ENCODE data around the gene CRY2.

The CRY2 gene

DNA sequence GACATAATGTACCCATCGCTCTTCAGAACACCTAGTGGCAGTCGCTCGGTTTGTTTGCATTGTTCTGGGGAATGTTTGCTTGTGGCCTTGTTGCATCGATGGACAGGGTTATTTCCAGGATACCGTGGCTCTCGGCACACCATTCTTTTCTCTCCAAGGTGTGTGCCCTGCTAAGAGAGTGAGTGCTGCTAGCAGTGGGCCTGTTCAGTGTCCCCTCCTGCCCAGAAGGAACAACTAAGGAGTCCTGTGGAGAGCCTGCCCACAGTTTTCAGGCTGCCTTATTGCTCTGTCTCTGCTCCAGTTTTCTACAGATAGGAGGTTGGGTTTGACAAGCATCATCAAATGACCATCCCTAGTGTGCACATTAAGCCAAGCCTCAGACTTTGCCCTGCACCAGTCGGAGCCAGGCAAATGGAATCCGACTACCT is 1.4 kb downstream of the CRY2 start:
- no peak for DNase-seq

DNA sequence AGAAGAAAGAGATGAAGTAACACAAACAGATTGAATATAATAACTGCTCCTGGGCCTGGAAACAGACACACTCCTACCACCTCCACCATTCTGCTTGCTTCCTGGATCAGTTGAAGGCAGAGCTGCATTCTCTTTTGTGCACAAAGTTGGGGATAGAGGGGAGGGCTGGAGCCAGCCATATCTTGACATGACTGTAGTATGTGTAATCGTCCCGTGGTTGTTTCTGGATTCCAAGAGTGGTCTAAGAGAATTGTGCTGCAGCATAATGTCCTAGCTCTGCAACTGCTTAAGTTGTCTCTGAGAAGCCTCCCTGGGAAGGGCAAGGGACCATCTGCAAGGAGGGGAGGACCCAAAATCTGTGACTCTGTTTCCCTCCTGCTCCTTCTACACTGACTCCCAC is 3.2 kb downstream of the CRY2 start:
- DNase-seq = no peak

DNA sequence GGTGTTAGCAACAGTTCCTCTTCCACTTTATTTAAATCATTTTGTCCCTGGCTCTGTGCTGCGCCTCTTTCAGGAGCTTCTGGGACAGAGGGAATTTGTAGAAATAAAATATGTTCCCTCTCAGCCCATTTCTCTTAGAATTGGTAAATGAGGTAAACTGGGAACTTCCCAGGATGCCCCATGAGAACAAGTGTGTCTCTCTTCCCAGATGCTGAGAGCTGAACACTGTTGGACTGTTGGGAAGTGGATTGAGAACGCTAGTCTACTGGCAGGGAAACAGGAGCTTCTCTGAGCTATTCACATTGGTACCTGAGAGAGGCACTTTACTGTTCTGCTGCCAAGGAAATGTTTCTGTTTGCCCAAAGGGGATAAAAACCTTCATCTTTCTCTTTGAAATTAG is 4.0 kb downstream of the CRY2 start:
- DNase-seq = no peak

DNA sequence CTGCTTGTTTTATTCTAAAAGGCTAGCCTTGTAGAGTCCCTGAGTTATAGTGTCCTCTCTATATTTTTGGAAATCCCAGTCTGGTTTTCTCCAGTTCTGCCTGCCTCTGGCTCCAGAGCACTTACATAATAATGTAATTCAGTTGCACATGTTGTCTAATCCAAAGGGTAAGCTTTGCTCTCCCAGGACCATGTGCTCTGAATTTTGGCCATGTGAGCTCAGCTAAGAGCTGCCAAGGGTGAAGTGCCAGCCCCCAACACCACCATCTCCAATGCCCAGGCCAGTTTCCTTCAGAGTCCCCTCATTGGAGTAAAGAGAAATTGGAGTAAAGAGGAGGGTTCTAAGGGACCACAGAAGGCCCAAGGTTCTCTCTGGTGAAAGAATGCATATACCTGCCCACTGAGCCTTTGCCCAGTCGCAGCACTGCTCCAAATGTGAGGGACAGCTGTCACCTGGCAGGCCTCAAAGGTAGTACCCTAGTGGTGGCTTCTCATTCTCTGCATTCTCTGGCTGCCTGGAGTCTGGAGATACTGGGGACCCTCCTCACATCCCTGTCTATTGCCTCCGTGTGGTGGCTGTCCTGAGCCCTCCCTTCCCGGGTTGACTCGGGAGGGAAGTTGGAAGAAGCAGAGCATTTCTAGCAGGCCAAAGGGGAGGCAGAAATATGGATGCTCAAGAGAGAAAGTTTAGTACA is 4.9 kb downstream of the CRY2 start:
- DNase-seq = no peak

DNA sequence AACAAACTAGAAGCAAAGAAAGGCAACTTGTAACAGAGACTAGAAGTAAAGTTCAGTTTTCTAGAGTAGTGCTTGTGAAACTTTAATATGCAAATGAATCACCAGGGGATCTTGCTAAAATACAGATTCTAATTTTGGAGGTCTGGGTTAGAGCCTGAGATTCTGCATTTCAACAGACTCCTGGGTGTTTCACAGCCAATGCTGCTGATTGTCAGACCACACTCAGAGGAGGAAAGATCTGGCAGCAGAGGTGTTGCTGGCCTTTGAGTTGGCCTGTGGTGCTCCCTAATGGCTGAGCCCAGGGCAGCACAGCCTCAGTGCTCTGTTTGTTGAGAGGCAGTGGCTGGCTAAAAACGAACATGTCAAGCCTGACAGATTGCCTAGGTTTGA is 5.4 kb downstream of the CRY2 start:
- no peak for DNase-seq

DNA sequence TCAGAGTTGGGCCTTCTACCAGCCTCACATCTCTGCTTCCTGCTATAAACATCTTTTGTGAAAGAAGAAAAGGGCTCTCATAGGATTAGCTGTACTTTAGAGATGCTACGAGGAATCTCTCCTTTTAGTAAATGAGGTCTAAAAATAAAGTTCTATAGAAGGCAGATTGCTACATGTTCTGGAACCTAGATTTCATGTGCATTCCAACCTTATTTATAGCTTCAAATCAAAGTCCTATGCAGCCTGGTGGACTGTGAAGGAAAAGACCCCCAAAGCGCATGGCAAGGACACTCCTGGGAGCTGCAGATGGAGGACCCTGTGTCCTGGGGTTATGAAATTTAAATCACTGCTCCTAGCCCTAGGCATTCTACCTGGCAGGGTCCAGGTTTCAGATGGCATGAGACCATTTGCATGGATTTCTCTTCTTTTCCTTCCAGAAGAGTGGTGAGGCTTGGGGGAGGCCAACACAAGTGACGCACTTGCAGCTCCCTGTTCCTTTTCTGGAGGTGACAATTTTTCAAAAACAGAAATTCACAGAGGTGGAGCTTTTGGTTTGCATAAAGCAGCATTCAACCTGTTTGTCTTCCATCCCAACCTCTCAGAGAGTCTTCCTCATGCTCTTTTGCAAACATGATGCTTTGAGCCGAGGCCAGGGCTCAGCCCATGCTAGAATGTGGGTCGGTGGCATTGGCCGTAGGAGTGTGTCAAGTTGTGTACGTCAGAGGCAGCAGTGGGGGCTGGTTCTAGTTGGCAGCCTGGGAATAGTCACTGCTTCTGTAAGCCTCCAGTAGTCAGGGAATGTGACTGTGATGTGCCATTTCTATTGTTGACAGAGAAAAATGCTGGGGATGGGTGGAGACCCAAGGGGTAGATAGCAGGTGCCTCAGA is 6.3 kb downstream of the CRY2 start:
- DNase-seq = no peak

DNA sequence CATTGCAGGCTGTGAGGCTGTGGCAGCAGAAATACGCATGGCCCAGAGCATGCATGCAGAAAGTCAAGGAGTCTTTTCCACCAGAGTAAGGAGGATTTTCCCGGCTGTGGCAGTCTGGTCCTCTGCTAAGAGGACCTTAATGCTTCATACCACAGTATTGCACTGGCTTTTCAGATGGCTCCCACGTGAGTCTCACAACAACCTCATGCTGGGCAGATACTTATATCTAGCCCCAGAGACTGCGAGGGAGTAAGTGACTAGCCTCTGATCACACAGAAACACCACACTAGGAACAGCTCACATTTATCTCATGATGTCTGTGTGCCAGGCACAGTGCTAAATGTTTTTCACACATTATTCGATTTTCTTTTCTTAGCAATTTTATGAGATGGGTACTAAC is 8.0 kb downstream of the CRY2 start:
- no peak for DNase-seq

DNA sequence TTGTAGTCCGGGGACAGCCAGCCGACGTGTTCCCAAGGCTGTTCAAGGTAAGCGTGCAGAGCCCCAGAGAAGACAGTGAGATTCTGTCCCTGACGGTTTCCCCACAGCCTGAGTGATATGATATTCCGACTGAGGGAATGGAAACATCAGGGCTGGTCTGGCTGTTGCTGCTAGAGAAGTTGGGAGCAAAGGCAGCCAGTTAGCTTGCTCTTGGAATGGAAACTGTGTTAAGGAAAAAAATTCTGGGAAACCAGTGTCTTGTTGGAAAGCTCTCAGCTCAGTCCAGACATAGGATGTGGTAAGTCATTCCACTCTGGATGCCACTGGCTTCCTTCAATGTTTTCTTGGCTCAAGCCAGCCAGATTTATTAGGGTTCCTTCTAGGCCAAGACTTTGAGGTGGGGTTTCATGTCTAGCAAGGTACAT is 8.8 kb downstream of the CRY2 start:
- no peak for DNase-seq

DNA sequence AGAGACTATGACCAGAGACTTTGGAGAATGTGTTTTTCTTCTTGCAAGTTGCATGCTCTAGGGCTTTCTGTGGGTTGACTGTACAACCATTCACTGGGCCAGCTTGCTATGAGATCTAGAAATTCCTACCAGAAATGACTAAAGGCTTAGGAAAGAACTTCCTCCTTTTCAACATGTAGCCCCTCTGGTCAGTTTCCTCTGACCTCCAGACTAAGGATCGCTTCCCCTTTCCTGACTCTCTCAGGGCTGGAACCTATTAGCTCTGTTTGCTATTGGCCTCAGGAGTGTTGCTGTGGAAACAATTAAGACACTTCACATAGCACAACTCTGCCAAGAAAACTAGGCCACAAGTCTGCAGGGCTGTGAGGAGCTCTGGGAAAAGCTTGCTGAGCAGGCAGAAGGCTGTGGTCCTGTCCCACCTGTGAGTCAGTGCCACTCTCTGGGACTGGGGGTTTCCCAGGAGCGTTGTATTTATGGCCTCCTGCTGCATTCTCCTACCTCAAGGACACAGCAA is 10.7 kb downstream of the CRY2 start:
- peak; percentile 45 to 48 for DNase-seq

DNA sequence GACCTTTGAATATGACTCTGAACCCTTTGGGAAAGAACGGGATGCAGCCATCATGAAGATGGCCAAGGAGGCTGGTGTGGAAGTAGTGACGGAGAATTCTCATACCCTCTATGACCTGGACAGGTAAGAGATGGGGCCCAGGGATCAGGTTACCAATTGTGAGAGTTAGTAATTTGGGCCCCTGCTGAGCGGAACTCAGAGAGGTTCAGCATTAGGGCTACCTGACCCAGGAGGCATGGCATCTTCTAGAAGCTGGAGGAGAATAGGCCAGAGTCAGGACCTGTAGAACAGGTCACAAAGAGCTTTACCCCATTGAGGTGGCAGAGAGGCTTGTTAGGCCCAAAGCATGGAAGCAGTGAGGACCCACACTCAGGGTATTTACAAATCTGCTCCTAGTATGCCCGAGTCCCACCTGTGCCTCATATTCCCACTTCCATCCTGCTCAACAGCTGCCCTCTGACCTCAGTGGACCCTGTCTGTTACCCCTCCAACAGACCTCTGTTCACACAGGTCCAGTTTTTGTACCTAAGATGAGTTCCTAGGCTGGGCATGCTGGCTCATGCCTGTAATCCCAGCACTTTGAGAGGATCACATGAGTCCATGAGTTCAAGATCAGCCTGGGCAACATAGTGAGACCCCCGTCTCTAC is 11.6 kb downstream of the CRY2 start:
- no peak for DNase-seq

DNA sequence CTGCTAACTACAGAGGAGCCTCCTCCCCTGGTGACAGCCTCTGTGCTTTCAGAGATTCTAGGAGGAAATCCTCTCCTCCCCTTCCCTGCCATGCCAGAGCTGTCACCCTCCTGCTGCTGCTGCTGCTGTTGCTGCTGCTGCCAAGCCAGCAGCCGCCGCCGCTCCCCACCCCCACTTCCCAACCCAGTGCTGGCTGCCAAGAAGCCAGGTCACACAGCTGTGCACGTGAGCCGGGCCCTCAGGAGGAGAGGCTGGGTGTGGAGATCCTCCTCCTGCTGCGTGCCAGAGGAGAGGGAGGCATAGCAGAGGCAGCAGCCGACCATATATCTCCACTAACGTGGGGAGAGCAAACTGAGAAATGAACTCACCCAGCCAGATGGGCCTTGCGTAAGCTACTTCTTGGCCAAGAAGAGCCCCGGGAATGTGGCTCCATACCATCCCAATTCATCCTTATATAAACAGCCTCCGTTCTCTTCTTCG is 12.4 kb downstream of the CRY2 start:
- peak; percentile 84 to 93 for DNase-seq

DNA sequence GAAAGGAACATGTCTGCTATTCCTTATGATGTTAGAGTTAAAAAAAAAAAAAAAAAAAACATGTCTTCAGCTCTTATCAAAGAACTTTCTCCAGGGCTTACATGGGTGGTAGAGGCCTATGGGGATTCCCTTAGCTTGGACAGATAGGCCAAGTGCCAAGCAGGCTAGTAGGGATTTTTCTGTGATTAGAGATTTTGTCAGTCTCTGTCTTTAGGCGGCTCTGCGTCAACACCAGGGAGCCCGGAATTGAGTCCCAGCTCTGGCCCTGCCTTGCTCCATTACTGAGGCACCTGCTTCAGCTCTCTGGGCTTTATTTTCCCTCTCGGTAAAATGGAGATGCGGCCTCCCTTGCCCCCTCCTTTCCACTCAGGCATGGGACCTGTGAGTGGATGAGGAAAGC is 13.1 kb downstream of the CRY2 start:
- DNase-seq = no peak

DNA sequence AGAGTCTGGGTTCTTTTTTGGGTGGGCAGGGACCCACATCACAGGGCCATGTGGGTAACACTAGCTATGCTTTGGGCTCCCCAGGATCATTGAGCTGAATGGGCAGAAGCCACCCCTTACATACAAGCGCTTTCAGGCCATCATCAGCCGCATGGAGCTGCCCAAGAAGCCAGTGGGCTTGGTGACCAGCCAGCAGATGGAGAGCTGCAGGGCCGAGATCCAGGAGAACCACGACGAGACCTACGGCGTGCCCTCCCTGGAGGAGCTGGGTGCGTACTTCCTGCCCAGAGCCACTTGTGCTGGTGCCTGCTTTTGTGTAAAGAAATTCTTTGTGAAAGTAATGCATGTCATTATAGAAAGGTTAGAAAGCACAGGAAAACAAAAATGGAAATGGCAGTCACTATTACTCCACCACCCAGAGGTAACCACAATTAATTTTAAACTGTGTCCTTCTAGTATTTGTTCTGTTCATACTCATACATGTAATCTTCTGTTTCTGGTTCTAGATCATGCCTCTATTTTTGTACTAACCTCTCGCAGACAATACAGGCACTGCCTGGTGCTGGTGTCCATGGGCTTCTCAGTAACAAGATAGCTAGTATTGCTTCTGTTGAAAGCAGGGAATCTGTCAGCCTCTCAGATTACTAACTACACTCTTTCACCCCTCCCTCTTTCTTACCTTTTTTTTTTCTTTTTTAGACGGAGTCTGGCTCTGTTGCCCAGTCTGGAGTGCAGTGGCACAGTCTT is 13.7 kb downstream of the CRY2 start:
- no peak for DNase-seq

DNA sequence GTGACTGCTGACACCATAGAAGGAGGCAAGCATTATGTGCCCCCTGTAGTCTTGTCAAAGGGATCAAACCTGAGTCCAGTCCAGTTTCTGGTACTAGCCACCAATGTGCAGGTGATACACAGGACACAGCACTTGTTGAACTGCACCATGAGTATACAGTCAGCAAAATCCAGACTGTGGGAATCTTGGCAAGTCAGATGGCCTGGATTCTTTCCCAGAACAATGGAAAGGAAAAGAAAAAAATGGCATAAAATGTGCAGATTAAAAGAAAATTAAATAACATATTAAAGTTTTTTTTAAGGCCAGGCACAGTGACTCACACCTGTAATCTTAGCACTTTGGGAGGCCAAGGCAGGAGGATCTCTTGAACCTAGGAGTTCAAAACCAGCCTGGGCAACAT is 16.8 kb downstream of the CRY2 start:
- DNase-seq = no peak

DNA sequence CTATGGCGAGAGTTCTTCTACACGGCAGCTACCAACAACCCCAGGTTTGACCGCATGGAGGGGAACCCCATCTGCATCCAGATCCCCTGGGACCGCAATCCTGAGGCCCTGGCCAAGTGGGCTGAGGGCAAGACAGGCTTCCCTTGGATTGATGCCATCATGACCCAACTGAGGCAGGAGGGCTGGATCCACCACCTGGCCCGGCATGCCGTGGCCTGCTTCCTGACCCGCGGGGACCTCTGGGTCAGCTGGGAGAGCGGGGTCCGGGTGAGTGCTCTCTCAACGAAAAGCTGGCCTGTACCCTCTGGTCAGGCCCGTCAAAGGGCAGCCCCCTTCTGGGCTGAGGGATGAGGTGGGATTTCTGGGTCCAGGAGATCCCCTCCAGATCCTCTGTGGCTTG is 22.3 kb downstream of the CRY2 start:
- no peak for DNase-seq

DNA sequence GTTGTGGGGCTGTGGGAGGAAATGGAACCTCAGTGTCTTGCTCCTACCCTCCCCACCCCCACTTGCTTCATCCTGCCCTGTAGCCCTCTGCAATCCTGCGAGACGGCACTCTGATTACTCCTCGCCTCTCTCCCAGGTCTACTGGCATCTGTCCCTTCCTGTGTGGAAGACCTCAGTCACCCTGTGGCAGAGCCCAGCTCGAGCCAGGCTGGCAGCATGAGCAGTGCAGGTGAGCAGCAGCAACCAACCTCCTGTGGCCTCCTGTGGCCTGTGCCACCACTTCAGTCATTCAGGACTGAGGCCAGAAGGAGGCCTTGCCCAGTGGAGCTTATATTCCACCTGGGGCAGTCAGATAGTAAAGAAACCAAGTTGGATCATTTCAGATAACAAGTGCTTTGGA is 23.4 kb downstream of the CRY2 start:
- no peak for DNase-seq

DNA sequence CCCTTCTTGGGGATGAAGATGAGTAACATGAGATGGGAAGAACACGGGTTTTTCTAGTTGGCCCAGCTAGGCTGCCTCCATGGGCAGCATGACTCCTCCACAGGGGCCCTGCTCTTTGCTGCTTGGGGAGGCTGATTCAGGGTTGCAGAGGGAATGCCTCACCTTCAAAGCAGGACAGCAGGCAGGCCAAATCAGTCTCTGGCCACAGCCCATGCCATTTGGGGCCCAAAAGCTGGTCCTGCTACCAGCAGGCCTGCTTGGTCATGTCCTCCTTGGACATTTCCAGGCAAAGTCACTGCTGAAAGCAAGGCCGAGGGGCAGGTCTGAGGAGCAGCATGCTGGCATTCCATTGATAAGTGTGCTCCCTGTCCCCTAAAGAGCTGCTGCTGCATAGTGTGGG is 24.4 kb downstream of the CRY2 start:
- no peak for DNase-seq

DNA sequence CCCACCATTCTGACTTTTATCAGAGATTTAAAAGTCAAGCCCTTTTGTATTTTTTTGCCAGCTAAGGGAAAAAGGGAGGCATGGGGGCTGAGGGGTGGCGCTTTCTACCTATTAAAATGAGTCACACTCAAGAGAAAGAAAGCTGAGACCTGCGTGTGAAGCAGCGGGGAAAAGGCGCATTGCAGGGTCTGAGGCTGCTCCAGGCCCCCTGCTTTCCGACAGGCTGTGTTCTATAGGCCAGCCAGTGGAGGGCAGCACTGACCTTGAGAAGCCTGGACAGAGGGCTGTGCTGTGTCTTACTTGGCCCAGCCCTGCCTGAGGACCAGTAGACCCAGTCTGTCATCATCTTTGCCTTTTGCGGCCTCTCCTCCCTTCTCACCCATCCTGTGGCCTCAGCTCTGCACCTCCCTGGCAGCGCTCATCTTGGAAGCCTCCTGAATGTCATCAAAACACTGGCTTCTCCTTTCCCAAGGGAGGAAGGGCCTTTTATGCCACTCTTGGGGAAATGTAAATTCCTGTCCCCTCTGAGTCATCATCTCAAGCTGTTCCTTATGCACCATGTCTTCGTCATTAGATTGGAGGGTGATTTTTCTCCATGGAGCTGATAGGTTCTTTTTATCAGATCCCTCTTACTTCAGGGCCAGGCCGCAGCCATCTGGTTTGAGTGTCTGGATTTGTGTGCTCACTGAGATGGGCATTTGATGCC is 25.5 kb downstream of the CRY2 start:
- DNase-seq = peak in 1 of 2 experiments; percentile 67

DNA sequence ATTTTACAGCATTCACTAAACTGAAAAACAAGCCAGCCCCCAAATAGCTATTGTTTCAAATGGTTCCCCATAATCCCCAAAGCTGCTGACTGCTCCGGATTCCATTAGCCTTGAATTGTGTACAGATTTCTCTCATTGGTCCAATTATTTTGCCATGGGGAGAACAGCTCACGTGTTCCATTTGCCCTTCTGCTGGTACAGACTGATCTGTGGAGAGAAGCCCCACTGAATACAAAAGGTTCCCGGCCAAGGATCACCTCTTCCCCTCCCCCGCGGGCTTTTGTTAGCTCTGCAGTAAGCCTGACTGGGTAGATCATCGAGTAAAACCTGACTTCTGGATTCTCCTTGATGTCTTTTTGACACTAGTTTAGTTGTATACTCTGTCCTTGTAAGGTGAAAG is 29.1 kb downstream of the CRY2 start:
- DNase-seq = no peak

DNA sequence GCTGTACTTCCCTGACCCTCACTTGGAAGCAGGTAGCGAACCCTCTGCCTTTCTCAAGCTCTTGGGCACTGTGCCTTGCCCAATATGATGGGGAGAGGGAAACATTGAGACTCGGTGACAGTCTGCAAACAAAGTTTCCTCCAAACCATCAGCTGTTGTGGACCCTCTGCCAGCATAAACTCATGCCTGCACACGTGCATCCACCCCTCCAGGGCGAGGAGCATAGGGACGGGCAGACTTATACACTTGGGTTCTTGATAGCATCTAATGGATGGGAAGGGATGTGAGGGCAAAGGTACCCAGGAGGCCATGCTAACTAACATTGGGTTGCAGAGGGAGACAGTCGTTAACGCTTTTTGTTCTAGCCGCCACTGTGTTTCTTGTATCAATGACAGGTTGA is 29.9 kb downstream of the CRY2 start:
- DNase-seq = no peak

DNA sequence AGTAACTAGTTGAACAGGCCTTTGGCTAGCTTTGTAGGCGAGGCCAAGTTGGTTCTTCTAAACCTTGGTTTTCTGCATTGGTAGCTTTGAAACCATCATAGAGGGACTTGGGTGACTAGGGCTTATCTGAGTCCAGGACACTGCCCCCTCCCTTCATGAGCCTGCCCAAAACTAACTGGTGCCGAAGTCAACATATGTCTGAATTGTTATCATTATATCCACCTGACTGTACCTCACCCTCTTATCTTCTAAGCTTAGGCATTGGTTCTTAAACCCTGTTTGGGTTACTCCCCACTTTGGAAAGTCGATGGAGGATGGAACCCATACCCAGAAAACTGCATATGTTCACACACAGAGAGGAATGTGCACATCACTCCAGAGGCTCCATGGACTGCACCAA is 30.6 kb downstream of the CRY2 start:
- DNase-seq = no peak
